Fibroblast of pulmonary artery (primary cell): ENCODE measurements around the gene FIZ1.

Source experiments
- DNase-seq: peaks from one replicate; pipeline ENCODE4 v3.0.0-alpha.2; 2010; ENCODE audit warnings: low read depth
- H3K4me3 ChIP-seq: replicated peaks from 2 replicates; pipeline ENCODE4 v1.5.1; 2011; ENCODE audit warnings: low read depth, mild to moderate bottlenecking, control low read depth, low read length, moderate library complexity
- TF ChIP-seq, protein P1 (sequence below): IDR thresholded peaks from 2 replicates; pipeline ENCODE4 v1.5.1; 2011; ENCODE audit warnings: mild to moderate bottlenecking, control low read depth, low read length, inconsistent platforms; ENCODE audit errors: missing control alignments

FIZ1 gene

DNA sequence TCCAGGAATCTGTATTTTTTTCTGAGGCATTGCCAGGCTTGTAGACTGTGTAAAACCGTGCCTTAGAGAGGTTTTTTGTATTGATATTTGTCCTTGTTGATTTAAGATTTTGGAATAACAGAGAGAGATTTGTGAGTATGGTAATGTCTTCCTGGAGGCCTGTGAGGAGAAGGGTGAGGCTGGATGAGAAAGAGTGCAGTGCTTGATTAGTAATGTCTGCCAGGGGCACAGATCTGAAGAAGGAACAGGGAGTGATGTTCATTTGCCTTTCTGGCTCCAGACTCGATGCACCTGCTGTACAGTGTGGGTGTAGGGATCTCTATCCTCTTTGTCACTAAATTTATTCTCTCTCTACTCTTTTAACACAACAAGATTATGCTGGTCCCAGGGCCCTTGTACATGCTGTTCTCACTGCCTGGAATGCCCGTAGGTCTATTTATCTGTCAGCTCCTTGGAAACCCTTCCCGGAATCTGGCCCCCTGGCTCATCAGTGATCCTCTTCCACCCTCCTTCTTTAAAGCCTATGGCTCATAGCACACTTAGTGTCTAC is 4.2 kb downstream of the FIZ1 start:
- TF ChIP-seq, protein P1, sequence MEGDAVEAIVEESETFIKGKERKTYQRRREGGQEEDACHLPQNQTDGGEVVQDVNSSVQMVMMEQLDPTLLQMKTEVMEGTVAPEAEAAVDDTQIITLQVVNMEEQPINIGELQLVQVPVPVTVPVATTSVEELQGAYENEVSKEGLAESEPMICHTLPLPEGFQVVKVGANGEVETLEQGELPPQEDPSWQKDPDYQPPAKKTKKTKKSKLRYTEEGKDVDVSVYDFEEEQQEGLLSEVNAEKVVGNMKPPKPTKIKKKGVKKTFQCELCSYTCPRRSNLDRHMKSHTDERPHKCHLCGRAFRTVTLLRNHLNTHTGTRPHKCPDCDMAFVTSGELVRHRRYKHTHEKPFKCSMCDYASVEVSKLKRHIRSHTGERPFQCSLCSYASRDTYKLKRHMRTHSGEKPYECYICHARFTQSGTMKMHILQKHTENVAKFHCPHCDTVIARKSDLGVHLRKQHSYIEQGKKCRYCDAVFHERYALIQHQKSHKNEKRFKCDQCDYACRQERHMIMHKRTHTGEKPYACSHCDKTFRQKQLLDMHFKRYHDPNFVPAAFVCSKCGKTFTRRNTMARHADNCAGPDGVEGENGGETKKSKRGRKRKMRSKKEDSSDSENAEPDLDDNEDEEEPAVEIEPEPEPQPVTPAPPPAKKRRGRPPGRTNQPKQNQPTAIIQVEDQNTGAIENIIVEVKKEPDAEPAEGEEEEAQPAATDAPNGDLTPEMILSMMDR, result no peak
- H3K4me3 ChIP-seq, result no peak overlapping the region
- DNase-seq, result no peak

DNA sequence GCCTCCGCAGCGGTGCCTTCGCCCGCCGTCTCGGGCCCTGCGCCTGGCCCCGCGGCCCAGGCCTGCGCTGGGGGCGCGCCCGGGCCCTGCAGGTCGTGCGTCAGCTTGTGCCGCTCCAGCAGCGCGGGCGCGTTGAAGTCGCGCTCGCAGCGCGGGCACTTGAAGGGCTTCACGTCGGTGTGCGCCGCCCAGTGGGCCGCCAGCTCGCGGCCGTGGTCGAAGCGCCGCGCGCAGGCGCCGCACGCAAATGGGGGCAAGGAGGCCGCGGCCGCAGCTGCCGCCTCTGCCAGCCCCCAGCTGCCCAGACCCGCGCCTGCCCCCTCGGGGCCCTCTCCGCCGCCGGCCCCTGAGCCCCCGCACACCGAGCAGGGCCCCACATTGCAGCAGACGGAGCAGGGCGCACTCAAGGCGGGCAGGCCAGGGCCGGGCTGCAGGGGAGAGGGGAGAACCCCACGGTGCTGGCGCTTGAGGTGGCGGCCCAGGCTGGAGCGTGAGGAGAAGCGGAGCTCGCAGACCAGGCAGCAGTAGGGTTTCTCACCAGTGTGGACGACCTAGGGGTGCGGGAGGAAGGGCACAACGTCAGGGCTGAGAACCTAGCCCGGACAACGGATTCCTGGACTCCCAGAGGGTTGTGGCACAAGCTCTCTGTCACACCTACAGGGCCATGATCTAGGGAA is 6.1 kb downstream of the FIZ1 start:
- no peak for DNase-seq
- TF ChIP-seq, protein P1, result no peak
- no peak overlapping the region for H3K4me3 ChIP-seq

DNA sequence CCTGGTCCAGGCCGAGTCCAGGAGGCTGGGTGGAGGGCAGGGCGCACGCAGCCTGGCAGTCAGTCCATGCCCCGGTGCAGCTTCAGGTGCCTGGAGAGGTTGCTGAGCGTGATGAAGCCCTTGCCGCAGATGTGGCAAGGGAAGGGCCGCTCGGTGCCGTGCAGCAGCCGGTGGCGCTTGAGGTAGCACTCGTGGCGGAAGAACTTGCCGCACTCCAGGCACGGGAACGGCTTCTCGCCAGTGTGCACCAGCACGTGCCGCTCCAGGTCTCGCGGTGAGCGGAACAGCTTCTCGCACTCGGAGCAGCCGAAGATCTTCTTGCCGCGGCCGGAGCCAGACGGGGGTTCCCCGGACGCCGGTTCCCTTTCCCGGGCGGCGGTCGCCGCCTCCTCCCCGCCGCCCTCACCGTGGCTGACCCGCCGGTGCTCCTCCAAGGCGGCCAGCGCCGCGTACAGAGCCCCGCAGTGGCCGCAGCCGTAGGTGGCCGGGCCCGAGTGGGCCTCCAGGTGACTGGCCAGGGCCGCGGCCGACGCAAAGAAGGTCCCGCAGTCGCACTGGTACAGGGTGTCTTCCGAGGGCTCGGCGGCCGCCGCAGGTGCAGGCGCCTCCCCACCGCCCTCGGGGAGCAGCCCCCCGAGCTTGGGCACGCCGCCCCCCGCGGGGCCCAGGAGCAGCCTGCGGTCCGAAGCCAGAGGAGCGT is 6.8 kb downstream of the FIZ1 start:
- TF ChIP-seq, protein P1, result no peak
- DNase-seq, result no peak
- no peak overlapping the region for H3K4me3 ChIP-seq

DNA sequence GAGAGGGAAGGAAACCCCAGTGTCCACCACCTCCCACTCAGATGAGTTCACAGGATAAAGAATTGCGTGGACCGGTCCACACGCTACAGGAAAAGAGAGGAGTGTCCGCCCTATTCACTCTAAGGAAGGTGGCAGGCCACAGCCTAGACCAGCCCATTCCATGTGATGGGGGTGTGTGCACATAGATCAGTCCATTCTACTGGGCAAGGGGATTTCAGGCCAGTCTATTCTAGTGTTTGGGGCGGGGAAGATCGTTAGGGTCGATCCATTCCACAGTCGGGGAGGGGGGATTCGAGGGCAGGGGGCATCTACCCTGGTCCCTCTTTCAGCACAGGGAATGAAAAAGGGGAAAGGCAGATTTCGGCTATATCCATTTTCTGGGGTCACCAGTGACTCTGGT is 7.8 kb downstream of the FIZ1 start:
- TF ChIP-seq, protein P1, result no peak
- DNase-seq, result no peak
- no peak overlapping the region for H3K4me3 ChIP-seq

DNA sequence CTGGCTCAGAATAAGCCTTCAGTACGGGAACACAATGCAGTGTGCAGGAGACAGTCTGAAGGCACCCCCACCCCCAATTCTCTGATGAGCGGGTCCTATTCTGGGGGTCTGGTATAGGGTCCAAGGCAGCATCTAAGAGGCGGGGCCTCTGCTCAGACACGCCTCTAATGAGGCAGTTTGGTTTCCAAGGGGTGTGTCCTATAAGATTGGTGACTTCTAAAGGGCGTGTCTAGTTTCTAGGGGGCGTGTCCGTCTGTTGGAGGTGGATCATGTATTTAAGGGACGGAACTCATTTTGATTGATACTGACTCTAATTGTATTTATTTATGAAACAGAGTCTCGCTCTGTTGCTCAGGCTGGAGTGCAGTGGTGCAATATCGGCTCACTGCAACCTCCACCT is 8.7 kb downstream of the FIZ1 start:
- no peak for DNase-seq
- H3K4me3 ChIP-seq, result no peak overlapping the region
- TF ChIP-seq, protein P1, result no peak

DNA sequence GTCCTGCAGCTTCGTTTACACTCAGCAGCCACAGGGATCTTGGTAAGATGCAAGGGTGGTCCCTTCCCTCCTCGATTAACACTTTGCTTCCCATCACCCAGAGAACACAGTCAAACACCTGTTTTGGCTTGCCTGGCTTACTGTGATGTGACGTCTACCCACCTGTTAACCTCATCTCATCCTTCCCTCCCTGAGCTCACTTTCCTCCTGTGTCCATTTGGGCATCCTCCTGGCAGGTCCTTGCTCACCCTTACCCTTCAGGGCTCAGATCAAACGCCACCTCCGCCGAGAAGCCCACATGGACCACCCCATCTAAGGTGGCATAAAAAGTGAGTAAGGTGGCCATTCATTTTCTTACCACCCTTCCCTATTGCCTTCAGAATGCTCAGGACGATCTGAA is 9.2 kb downstream of the FIZ1 start:
- H3K4me3 ChIP-seq, result no peak overlapping the region
- TF ChIP-seq, protein P1, result no peak
- DNase-seq, result no peak
